ENCODE results near the gene MSH3. TPM values are rescaled to one million over a fixed set of nuclear protein-coding genes. Genes with fewer than 3 reads are reported as not detected.

Gene MSH3
- 17.4 and 18.7 TPM in 2 replicates for total RNA-seq (2014; rRNA removed; shearing (Covaris generic))
- polyA plus RNA-seq (2015; cell fraction: cytosol; rRNA removed) = 11.9 and 19.7 TPM in 2 replicates
- polyA plus RNA-seq (2015; cell fraction: nucleus; rRNA removed) = 10.6 and 12.0 TPM in 2 replicates

GRCh38 chr5:80654391-80655230 is at the start of gene MSH3, which contains the start of gene DHFR:
MSH3 (plus strand) TSS chr5:80654652; CDS start chr5:80654728, 76 bp downstream.
DHFR (minus strand) TSS chr5:80654983; CDS start chr5:80654489, 494 bp downstream.
- peak; percentile 92 for DNase-seq (ENCODE audit: low read depth, low spot score)
- in situ Hi-C loops (cut with HindIII; ENCODE audit: low pct_unique_long_range_greater_than_20kb, low sequenced_read_pairs) = no loop called here

- in situ Hi-C loops (cut with HindIII; ENCODE audit: low pct_unique_long_range_greater_than_20kb, low sequenced_read_pairs) = no loop called here
- DNase-seq (ENCODE audit: low read depth, low spot score) = no peak
Observed at GRCh38 chr5:80607343-80607742, 47.1 kb upstream of the MSH3 start.

- DNase-seq (ENCODE audit: low read depth, low spot score) = no peak
- in situ Hi-C loops (cut with HindIII; ENCODE audit: low pct_unique_long_range_greater_than_20kb, low sequenced_read_pairs) = no loop called here
Observed at GRCh38 chr5:80607832-80608231, 46.6 kb upstream of the MSH3 start.

- DNase-seq (ENCODE audit: low read depth, low spot score) = no peak
- in situ Hi-C loops (cut with HindIII; ENCODE audit: low pct_unique_long_range_greater_than_20kb, low sequenced_read_pairs) = no loop called here
Observed at GRCh38 chr5:80608731-80609130, 45.7 kb upstream of the MSH3 start.

GRCh38 chr5:80609692-80610091 is 44.8 kb upstream of the MSH3 start:
- in situ Hi-C loops (cut with HindIII; ENCODE audit: low pct_unique_long_range_greater_than_20kb, low sequenced_read_pairs) = no loop called here
- DNase-seq (ENCODE audit: low read depth, low spot score) = no peak

GRCh38 chr5:80615266-80615914 is 39.1 kb upstream of the MSH3 start:
- peak; percentile 39 for DNase-seq (ENCODE audit: low read depth, low spot score)
- in situ Hi-C loops (cut with HindIII; ENCODE audit: low pct_unique_long_range_greater_than_20kb, low sequenced_read_pairs) = no loop called here

- in situ Hi-C loops (cut with HindIII; ENCODE audit: low pct_unique_long_range_greater_than_20kb, low sequenced_read_pairs) = no loop called here
- DNase-seq (ENCODE audit: low read depth, low spot score) = no peak
Observed at GRCh38 chr5:80618438-80618837, 36.0 kb upstream of the MSH3 start.

- DNase-seq (ENCODE audit: low read depth, low spot score) = peak; percentile 55
Observed at GRCh38 chr5:80619086-80619485, 35.4 kb upstream of the MSH3 start.

GRCh38 chr5:80620211-80620610 is 34.2 kb upstream of the MSH3 start:
- in situ Hi-C loops (cut with HindIII; ENCODE audit: low pct_unique_long_range_greater_than_20kb, low sequenced_read_pairs) = no loop called here
- DNase-seq (ENCODE audit: low read depth, low spot score) = no peak

More at GRCh38 chr5:80619086-80619485, 35.4 kb upstream of the MSH3 start:
- in situ Hi-C loops (cut with HindIII; ENCODE audit: low pct_unique_long_range_greater_than_20kb, low sequenced_read_pairs) = no loop called here

GRCh38 chr5:80622756-80623155 is 31.7 kb upstream of the MSH3 start:
- DNase-seq (ENCODE audit: low read depth, low spot score) = no peak
- in situ Hi-C loops (cut with HindIII; ENCODE audit: low pct_unique_long_range_greater_than_20kb, low sequenced_read_pairs) = no loop called here

GRCh38 chr5:80623999-80624398 is 30.5 kb upstream of the MSH3 start:
- no peak for DNase-seq (ENCODE audit: low read depth, low spot score)
- in situ Hi-C loops (cut with HindIII; ENCODE audit: low pct_unique_long_range_greater_than_20kb, low sequenced_read_pairs) = no loop called here

- in situ Hi-C loops (cut with HindIII; ENCODE audit: low pct_unique_long_range_greater_than_20kb, low sequenced_read_pairs) = no loop called here
- no peak for DNase-seq (ENCODE audit: low read depth, low spot score)
Observed at GRCh38 chr5:80625230-80625629, 29.2 kb upstream of the MSH3 start.

- DNase-seq (ENCODE audit: low read depth, low spot score) = no peak
- in situ Hi-C loops (cut with HindIII; ENCODE audit: low pct_unique_long_range_greater_than_20kb, low sequenced_read_pairs) = no loop called here
Observed at GRCh38 chr5:80629281-80629680, 25.2 kb upstream of the MSH3 start.

- in situ Hi-C loops (cut with HindIII; ENCODE audit: low pct_unique_long_range_greater_than_20kb, low sequenced_read_pairs) = no loop called here
- no peak for DNase-seq (ENCODE audit: low read depth, low spot score)
Observed at GRCh38 chr5:80631278-80632259, 22.9 kb upstream of the MSH3 start.

- in situ Hi-C loops (cut with HindIII; ENCODE audit: low pct_unique_long_range_greater_than_20kb, low sequenced_read_pairs) = no loop called here
- no peak for DNase-seq (ENCODE audit: low read depth, low spot score)
Observed at GRCh38 chr5:80632700-80633099, 21.8 kb upstream of the MSH3 start.

GRCh38 chr5:80634193-80634592 is 20.3 kb upstream of the MSH3 start:
- in situ Hi-C loops (cut with HindIII; ENCODE audit: low pct_unique_long_range_greater_than_20kb, low sequenced_read_pairs) = no loop called here
- DNase-seq (ENCODE audit: low read depth, low spot score) = no peak

GRCh38 chr5:80641353-80641752 is 13.1 kb upstream of the MSH3 start:
- in situ Hi-C loops (cut with HindIII; ENCODE audit: low pct_unique_long_range_greater_than_20kb, low sequenced_read_pairs) = no loop called here

GRCh38 chr5:80644900-80645299 is 9.6 kb upstream of the MSH3 start:
- in situ Hi-C loops (cut with HindIII; ENCODE audit: low pct_unique_long_range_greater_than_20kb, low sequenced_read_pairs) = no loop called here
- DNase-seq (ENCODE audit: low read depth, low spot score) = no peak

More at GRCh38 chr5:80641353-80641752, 13.1 kb upstream of the MSH3 start:
- no peak for DNase-seq (ENCODE audit: low read depth, low spot score)
